ENCODE data around the gene STARD8. TPM values are rescaled to one million over a fixed set of nuclear protein-coding genes. Genes with fewer than 3 reads are reported as not detected.

STARD8 gene
- total RNA-seq, 1 donor from 2014 or later: 11.7 TPM

DNA sequence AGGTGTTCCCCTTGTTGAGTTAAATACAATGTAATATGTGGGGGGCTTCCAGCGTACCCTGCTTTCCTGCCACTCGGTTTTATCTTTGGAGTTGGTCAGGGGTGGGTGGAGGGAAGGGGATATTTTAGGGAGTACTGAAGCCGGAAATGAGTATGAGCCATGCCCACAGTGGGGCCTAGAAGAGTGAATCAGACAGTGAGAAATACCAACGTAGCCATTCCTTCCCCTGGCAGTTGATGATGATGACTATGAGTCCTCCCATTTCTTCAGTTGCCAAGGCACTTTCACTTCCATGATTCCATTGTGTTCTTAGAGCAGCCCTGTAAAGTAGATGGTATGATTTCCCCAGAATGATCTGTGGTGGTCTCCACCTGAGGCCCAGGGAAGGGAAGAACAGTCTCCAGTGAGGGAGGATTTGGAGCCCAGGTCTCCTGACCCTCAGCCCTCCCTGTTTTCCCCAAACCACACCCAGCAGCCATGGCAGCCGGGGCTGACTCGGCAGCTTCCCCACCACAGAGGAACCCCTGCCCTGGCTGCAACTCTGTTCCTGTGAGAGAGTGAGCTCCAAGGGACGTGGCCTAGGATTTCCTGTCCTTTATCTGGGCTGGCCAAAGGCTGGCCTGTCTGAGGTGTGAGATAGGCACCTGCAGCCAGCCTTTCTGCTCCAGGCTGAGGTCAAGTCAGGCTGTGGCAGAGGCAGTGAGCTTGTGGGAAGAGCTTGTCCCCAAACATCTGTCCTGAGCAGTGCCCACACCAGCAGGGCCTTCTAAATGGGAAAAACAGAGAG lies 52.7 kb downstream of the STARD8 start:
- peak; percentile 36 for ATAC-seq
- DNase-seq (ENCODE audit: missing footprints): no peak
- intact Hi-C loops (cut with DNase I): no loop called here

DNA sequence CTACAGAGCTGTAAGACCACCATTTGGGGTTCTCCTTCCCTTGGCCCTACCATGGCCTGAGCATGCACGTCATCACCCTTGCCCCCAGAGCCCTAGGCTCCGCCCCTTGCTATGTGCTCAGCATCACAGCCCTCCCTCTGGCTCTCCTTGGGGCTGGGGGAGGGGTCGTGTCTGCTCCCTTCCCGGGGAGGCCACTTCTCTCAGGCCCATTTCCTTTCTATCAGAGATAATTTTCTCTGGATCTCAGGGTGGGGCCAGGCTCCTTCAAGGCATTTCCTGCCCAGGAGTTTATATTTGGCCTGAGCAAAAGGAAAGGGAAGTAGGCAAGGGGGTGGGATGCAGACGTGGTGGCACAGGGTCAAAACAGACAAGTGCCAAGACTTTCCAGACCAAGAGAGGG lies 55.9 kb downstream of the STARD8 start:
- intact Hi-C loops (cut with DNase I): no loop called here
- DNase-seq (ENCODE audit: missing footprints) (no peak), ATAC-seq (peak; percentile 58)

DNA sequence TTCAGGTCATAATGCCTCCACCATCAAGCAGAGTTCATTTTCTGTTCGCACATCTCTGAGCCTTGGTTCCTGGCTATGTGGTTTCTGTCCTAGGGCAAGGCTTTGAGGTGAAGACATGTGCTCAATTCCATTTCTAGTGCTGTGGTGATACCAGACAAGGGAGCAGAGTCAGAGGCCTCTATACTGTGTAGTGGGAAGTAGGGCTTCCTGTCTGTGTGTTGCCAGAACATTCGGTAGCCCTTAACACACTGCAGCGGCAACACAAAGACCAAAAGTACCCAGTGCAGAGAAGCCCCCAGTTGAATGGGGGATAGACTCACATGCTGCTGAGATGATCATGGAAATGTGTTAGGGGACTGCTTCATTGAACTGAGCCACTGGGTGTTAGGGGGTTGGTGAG lies 56.4 kb downstream of the STARD8 start:
- ATAC-seq (no peak), DNase-seq (ENCODE audit: missing footprints) (no peak)
- intact Hi-C loops (cut with DNase I): no loop called here

DNA sequence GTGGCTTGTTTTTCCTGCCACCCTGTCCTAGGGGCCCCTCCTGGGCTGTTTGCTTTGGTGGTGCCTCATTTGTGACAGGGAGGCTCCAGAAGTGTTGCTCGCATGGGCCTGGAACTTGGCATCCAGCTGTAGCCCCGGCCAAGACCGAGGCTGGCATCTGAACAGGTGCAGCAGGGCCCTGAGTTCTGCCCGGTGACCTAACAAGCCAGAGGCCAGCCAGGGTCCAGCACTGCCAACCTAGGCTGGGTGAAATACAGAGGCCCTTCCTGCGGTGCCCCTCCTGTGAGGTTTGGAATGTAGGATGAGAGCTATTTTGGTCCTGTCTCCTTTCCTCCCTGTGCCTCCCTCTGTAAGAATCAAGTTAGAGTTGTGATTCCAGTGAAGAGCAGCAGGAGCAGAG lies 58.5 kb downstream of the STARD8 start:
- no peak for DNase-seq (ENCODE audit: missing footprints)
- intact Hi-C loops (cut with DNase I): no loop called here
- no peak for ATAC-seq

DNA sequence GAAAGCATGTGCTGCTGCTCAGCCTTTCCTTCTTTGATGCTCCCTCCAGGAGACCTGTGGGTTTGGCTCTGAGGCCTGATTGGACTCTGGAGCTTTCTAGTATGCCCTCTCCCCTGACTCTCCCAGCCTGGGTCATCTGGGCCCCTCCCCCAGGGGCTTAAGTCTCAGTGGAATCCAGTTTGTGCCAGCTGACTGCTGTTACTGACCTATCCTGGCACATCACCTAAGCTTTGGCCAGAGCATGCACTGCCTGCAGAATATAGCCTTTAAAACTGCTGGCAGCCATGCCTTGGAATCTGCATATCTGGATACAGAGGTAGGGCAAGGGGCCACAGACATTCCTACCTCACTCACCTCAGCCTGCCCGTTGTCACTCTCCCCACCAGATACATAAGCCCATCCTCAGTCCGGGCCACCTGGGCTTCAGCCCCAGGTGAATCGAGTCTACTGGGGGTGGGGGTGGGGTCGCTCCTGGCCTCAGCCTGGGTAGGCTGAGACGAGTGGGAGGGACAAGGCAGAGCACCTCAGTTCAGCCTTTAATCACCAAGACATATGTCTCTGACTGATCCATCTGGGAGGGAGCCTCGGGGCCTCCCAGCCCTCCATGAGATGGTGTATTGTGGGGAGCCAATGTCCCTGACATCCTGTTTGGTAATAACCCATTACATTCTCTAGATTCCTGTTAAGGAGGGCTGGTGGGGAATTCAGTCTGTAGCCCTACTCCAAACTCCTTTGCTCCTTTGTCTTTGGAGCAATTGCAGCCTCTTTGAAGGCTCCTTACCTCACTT lies 61.2 kb downstream of the STARD8 start:
- ATAC-seq (no peak), DNase-seq (ENCODE audit: missing footprints) (no peak)
- intact Hi-C loops (cut with DNase I): no loop called here

DNA sequence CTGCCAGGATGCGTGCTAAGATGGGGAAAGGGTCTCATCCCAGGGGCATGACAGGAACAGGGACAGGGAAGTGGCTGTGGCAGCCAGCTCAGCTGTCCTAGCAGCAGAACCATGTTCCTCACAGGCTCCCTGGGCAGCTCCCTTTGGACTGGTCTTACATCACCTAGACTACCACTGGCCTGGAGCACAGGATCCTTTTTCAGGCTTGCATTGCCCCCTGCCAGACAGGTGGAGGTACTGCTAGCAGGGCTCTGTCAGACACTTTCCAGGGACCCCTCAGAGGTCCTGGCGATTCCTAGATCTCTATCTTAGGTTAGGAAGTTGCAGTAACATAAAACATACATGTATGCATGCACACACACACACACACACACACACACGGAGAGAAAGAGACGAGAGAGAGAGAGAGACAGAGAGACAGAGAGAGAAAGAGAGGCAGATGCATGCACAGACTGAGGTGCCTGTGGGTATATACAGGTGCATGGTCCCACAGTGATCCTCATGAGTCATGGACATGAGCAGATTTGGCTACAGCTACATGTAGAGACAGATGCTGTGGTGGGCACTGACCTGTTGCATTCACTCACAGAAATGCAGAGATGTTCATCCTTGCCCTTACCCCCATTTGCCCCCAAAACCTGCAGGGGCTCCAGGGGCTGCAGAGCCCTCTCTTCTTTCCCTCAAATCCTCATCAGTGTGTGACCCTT lies 63.6 kb downstream of the STARD8 start:
- intact Hi-C loops (cut with DNase I): loop anchor here (5.0 to 10.0 kb wide), 2 partner anchors 199 to 516 kb away; no protein-coding TSS in a partner anchor
- ATAC-seq: peak; percentile 79
- DNase-seq (ENCODE audit: missing footprints): no peak

DNA sequence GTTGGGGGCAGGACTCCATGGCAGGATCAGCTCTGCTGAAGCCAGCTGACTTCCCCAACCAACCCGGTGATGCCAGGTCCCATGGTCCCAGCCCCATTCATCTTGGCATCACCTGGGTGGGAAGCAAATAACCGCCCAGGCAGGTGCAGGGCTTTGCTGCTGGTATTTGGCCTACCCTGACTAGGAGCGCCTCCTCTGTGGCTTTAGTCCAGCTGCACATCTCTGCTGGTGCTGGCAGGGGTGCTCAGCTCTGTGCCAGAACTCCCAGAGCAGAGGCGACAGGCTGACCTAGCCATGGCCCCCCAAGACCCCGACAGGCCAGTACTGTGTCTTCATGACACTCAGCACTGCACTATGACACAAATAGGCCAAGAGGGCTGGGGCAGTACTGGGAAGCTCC lies 64.4 kb downstream of the STARD8 start:
- DNase-seq (ENCODE audit: missing footprints) (no peak), ATAC-seq (no peak)
- intact Hi-C loops (cut with DNase I): loop anchor here (5.0 to 10.0 kb wide), 2 partner anchors 200 to 517 kb away; no protein-coding TSS in a partner anchor

DNA sequence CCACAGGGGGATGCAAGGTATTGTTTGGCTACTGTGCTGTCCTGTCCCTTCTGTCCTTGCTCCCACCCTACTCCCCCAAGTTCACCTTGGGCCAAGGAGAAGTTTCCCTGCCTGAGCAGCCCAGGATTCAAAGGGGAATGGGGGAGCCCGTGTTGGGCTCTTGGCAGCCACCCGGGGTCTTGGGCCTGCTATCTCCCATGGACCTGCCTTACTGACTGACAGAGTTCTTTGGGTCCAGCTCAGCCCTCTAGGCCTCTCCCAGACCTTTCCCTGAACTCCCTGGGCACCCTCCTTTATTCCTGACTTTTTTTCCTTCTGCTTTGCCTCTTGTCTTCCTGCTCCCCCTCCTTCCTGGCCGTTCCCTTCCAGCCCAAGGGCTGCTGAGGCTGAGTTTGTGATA lies 67.4 kb downstream of the STARD8 start:
- intact Hi-C loops (cut with DNase I): loop anchor here (5.0 to 10.0 kb wide), 2 partner anchors 203 to 520 kb away; no protein-coding TSS in a partner anchor
- ATAC-seq: no peak

DNA sequence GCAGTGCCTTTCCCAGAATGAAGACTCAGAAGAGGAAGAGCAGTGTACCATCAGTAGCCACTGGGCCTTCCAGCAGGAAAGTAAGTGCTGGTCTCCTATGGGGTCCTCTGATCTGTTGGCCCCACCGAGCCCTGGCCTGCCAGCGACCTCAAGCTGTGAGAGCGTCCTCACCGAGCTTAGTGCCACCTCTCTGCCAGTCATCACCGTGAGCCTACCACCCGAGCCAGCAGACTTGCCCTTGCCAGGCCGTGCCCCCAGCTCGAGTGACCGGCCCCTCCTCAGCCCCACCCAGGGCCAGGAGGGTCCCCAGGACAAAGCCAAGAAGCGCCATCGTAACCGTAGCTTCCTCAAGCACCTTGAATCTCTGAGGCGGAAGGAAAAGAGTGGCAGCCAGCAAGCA lies 69.7 kb downstream of the STARD8 start:
- ATAC-seq: no peak
- intact Hi-C loops (cut with DNase I): loop anchor here (10.0 kb wide), 1 partner anchor 522 kb away; no protein-coding TSS in a partner anchor
- DNase-seq (ENCODE audit: missing footprints): no peak

More for the DNA sequence above, 67.4 kb downstream of the STARD8 start:
- DNase-seq (ENCODE audit: missing footprints): no peak

DNA sequence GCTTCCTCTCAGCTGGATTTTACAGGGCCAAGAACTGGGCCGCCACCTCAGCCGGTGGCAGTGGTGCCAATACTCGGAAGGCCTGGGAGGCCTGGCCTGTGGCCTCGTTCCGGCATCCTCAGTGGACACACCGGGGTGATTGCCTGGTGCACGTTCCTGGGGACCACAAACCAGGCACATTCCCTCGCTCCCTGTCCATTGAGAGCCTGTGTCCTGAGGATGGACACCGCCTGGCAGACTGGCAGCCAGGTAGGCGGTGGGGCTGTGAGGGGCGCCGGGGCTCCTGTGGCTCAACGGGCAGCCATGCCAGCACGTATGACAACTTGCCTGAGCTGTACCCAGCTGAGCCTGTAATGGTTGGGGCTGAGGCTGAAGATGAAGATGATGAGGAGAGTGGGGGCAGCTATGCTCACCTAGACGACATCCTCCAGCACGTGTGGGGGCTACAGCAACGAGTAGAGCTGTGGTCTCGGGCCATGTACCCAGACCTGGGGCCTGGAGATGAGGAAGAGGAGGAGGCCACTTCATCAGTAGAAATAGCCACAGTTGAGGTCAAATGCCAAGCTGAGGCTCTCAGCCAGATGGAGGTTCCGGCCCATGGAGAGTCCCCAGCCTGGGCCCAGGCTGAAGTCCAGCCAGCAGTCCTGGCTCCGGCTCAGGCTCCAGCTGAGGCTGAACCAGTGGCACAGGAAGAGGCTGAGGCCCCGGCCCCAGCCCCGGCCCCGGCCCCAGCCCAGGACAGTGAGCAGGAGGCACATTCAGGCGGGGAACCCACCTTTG lies 70.4 kb downstream of the STARD8 start:
- intact Hi-C loops (cut with DNase I): loop anchor here (10.0 kb wide), 1 partner anchor 523 kb away; no protein-coding TSS in a partner anchor
- DNase-seq (ENCODE audit: missing footprints): no peak

DNA sequence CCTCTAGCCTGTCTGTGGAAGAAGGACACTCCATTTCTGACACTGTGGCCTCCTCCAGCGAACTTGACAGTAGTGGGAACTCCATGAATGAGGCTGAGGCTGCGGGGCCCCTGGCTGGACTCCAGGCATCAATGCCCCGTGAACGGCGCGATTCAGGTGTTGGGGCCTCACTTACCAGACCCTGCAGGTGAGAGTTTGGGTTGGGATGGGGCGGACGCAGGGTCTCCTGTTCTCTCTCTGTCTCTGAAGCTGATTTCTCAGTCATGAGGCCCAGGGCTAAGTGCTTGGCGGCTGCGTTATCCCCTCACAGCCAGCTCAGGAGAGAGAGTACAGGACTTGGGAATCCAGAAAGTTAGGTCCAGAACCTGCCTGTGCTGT lies 71.0 kb downstream of the STARD8 start:
- ATAC-seq (no peak), DNase-seq (ENCODE audit: missing footprints) (no peak)
- intact Hi-C loops (cut with DNase I): loop anchor here (10.0 kb wide), 1 partner anchor 524 kb away; no protein-coding TSS in a partner anchor

More for the DNA sequence above, 70.4 kb downstream of the STARD8 start:
- no peak for ATAC-seq

DNA sequence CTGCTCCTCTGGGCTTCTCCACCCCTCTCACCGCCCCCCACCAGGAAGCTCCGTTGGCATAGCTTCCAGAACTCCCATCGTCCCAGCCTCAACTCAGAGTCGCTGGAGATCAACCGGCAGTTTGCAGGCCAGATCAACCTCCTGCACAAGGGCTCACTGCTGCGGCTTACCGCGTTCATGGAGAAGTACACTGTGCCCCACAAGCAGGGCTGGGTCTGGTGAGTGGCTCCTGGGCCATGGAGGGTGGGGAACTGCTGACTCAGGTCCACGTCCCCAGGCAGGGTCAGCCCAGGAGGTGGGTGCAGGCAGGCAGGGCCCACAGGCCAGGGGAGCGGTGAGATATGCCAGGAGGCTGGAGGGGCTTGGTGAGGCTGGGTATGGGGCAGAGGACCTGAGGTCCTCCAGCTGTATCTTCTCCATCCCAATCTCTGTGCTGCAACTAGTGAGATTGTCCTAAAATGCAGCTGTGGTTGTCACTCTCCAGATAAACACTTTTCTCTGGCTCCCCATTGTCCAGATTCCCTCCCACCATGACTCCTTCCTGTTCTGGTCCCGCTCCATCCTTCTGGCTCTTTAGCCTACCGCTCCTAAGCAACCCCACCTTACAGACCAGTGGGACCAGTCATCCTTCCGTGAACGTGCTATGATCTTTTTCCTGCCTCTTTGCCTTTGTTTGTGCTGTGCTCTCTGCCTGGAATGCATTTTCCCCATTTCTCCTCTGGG lies 71.9 kb downstream of the STARD8 start:
- ATAC-seq: no peak
- intact Hi-C loops (cut with DNase I): loop anchor here (10.0 kb wide), 1 partner anchor 525 kb away; no protein-coding TSS in a partner anchor
- DNase-seq (ENCODE audit: missing footprints): no peak

DNA sequence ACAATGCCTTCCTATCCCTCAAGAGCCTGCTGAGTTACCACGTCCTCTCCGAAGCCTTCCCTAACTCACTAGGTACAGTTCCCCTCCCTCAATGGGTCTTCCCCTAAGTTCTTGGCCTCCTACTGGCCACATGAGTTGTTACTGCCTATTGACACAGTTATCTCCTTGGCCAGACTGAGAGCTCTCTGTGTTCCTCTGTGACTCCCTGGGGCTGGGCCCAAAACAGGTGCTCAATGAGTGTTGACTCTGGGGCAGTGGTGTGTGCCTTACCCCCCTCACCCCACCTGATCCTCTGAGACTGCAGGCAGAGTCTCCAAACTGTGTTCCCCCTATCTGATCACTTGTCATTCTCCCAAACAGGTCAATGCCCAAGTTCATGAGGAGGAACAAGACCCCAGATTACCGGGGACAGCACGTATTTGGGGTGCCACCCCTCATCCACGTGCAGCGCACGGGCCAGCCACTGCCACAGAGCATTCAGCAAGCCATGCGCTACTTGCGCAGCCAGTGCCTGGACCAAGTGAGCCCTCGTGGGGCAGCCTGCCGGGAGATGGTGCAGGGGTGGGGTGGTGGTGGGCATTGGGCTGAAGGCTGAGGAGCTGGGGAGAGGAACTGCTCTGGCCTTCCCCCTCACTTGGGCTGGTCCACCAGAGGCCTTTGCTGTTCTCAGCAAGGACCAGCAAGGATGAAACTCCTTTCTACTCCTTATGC lies 72.6 kb downstream of the STARD8 start:
- DNase-seq (ENCODE audit: missing footprints) (no peak), ATAC-seq (peak; percentile 54)
- intact Hi-C loops (cut with DNase I): loop anchor here (10.0 kb wide), 1 partner anchor 525 kb away; no protein-coding TSS in a partner anchor

DNA sequence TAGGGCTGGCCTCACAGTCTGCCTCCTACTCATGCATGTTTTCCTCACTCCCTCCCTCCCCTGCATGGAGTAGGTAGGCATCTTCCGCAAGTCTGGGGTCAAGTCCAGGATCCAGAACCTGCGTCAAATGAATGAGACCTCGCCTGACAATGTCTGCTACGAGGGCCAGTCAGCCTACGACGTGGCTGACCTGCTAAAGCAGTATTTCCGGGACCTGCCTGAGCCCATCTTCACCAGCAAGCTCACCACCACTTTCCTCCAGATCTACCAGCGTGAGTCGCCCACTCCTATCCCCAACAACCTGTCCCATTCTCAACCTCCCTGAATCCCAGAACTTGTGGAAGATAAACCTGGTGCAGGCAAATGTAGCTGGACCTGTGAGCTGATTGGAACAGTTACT lies 73.4 kb downstream of the STARD8 start:
- intact Hi-C loops (cut with DNase I): no loop called here
- ATAC-seq: no peak
- DNase-seq (ENCODE audit: missing footprints): no peak

DNA sequence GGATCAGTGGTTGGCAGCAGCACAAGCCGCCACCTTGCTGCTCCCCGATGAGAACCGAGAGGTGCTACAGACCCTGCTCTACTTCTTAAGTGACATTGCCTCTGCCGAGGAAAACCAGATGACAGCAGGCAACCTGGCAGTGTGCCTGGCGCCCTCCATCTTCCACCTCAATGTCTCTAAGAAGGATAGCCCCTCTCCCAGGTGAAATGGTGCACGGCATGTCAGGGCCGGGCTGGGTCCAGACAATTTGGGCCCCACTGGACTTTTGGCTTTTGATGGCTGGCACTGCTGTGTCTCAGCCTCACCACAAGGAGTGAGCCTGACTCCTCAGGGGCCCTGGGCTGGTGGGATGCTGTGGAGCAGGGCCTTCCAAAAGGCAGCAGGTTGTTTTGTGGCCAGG lies 74.1 kb downstream of the STARD8 start:
- intact Hi-C loops (cut with DNase I): no loop called here
- no peak for DNase-seq (ENCODE audit: missing footprints)
- ATAC-seq: no peak

DNA sequence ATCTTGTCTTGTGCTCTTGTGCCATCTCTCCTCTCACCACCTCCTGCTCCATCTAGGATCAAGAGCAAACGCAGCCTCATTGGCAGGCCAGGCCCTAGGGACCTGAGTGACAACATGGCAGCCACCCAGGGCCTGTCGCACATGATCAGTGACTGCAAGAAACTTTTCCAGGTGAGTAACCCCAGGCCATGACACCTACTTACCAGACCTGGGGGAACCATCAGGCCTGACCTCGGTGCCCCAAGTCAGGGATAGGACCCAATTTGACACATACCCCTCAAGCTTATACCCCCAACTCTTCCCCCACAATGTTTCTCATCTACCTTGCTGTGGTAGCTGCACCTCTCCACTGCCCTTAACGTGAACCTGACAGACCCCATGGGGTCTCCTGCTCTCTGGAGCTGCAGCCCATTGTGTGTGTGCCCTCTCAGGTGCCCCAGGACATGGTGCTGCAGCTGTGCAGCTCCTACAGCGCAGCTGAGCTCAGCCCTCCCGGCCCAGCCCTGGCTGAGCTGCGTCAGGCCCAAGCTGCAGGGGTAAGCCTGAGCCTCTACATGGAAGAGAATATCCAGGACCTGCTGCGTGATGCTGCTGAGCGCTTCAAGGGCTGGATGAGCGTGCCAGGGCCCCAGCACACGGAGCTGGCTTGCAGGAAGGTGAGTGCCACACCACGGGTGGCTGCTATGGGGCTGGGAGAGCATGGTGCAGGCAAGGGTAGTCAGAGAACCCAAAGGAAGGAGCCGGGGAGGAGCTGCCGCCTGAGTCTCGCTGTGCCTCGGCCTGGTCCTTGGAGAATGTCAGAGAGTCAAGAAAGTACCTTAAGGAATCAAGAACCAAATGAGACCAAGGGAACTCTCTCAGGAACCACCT lies 74.8 kb downstream of the STARD8 start:
- intact Hi-C loops (cut with DNase I): no loop called here
- ATAC-seq: no peak
- no peak for DNase-seq (ENCODE audit: missing footprints)
